Heart right ventricle (tissue), 16 donors: Measurements from ENCODE around the gene CCL24. TPM values are rescaled to one million over a fixed set of nuclear protein-coding genes. Genes with fewer than 3 reads are reported as not detected.
"Not testable (repeated sequence)": the region's sequence is repeated elsewhere in the genome, so short reads cannot be mapped to it uniquely, and the experiment has no call there.

Experiments used
- ATAC-seq, 8 donors: fragments of 200-7000 bp; cut with Tn5 transposase; one replicate each; pipeline ENCODE4 v1.9.1; 2020; ENCODE audit warnings: mild to moderate bottlenecking in 8 of 8, moderate library complexity in 8 of 8, moderate number of reproducible peaks in 1 of 8
- DNase-seq, 2 donors: peaks; one replicate each; pipeline ENCODE4 v3.0.0-alpha.2; 2020
- H3K27ac ChIP-seq, 10 donors: fragments of 200-600 bp; sonication (generic) in 2 of 10; one replicate each; pipeline versions ENCODE4 v1.5.0 to v1.8.0; 2020 to 2022; ENCODE audit warnings: mild to moderate bottlenecking in 3 of 10
- H3K27me3 ChIP-seq, 7 donors: fragments of 200-600 bp; one replicate each; pipeline ENCODE4 v1.8.0; 2021 to 2022; ENCODE audit warnings: mild to moderate bottlenecking in 2 of 7
- H3K36me3 ChIP-seq, 9 donors: fragments of 200-600 bp; sonication (generic) in 1 of 9; one replicate each; pipeline versions ENCODE4 v1.5.0 to v1.8.0; 2020 to 2022; ENCODE audit warnings: mild to moderate bottlenecking in 2 of 9
- H3K4me1 ChIP-seq, 9 donors: fragments of 200-600 bp; sonication (generic) in 1 of 9; one replicate each; pipeline versions ENCODE4 v1.5.0 to v1.8.0; 2020 to 2022; ENCODE audit warnings: mild to moderate bottlenecking in 4 of 9
- H3K4me3 ChIP-seq, 10 donors: fragments of 200-600 bp; sonication (generic) in 2 of 10; one replicate each; pipeline versions ENCODE4 v1.5.0 to v1.8.0; 2020 to 2022; ENCODE audit warnings: mild to moderate bottlenecking in 7 of 10, moderate library complexity in 2 of 10
- H3K9me3 ChIP-seq, 11 donors: fragments of 200-600 bp in 10 of 11; sonication (generic) in 2 of 11; one replicate each; pipeline versions ENCODE4 v1.5.0 to v1.8.0; 2013 to 2022; ENCODE audit warnings: mild to moderate bottlenecking in 2 of 11, control low read depth in 1 of 11, moderate library complexity in 1 of 11
- WGBS, 2 donors: extraction: QIAGEN DNeasy Blood & Tissue Kit; methylation state at CpG; one replicate each; pipeline ENCODE4 v1.1.7; 2013; ENCODE audit warnings: inconsistent platforms in 1 of 2; 5-methylcytosine and 5-hydroxymethylcytosine counted together
- intact Hi-C, 10 donors: fragments of 100-400 bp; cut with DNase I; formaldehyde crosslinking; loops; one replicate each; pipeline versions ENCODE4 v1.11.1 to v1.14.2; 2022
- polyA plus RNA-seq, 2 donors: library from polyadenylated mRNA; stranded (reverse); fragments of 200-250 nt; gene quantifications; one replicate each; pipeline ENCODE4 v1.2.3, GENCODE V29; 2013
- total RNA-seq, 10 donors: library from RNA; stranded (reverse); fragmentation: NEBNext Ultra II Directional in 3 of 10; extraction: Animal tissue kit (Norgen Biotek cat#: 25700) in 3 of 10; gene quantifications; one replicate each; pipeline versions ENCODE4 v1.2.1 to v1.2.4, GENCODE V29; 2021 to 2023
- TF ChIP-seq, protein P1 (sequence below), 9 donors: fragments of 200-600 bp; sonication (generic) in 2 of 9; IDR thresholded peaks; one replicate each; pipeline versions ENCODE4 v1.5.0 to v1.8.0; 2021 to 2022; ENCODE audit warnings: antibody characterized with exemption in 9 of 9, mild to moderate bottlenecking in 5 of 9, moderate library complexity in 1 of 9
- donor health status: Arrhythmogenic right ventricular cardiomyopathy.
- donor health status: ischemic (EF 13 %, LVEDD 7.1; RV severe dilation, severe dysfunction).
- donor health status: healthy with polysubstance abuse.
- donor health status: DM: no; HTN: yes; CAD: no.
- donor health status: DM: no; HTN: no; CAD: no.
- donor health status: ischemic (EF 25% LVEDD 6.9; RV normal size, moderate dysfunction).
- donor health status: ischemic (EF 25% LVEDD 5.7; RV mildly dilated, moderate dysfunction).
- donor health status: healthy.
- donor health status: DM: yes; HTN: yes; CAD: no.
- donor health status: Ischemic cardiomyopathy.
- donor health status: ischemic (EF 35%, LVEDD 5.7; RV mildly dilated, moderate dysfunction).
- donor health status: nonischemic (EF 11% LVEDD 7.7; RV severe dilation, severe dysfunction).
- donor health status: DM: yes; HTN: yes; CAD: no.
- donor health status: PGD.
- donor health status: ischemic (EF 29% LVEDD 5.4; RV normal size, mild dysfunction).
- donor health status: nonischemic (EF 23%, LVEDD 6.1; RV moderate dilation, normal function).

The CCL24 gene
- total and polyA plus RNA-seq, 12 donors, result 0.13 to 1.9 (median 0.64) TPM; not detected in 6

DNA sequence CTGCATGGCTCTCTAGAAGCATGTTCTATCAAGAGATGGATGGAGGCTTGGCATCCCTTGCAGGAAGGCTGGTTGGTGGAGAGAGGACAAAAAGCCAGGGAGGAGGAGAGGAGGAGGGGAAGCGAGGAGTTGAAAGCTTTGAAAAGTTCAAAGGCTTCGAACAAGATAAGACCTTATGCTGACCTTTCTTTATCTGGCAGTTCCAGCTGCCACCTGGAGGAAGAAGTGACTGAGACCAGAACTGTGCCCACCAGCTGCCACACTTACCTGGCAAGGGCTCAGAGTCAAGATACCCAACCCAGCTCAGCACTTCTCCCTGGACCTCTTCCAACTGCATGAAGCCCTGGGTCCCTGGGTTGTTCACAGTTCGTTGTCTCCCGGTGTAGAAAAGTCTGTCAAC, 14.8 kb downstream of the CCL24 start:
- 52 to 57% methylated on average over 4 of the region's 4 CpGs for whole genome bisulfite sequencing, 2 donors
- TF ChIP-seq, protein P1, sequence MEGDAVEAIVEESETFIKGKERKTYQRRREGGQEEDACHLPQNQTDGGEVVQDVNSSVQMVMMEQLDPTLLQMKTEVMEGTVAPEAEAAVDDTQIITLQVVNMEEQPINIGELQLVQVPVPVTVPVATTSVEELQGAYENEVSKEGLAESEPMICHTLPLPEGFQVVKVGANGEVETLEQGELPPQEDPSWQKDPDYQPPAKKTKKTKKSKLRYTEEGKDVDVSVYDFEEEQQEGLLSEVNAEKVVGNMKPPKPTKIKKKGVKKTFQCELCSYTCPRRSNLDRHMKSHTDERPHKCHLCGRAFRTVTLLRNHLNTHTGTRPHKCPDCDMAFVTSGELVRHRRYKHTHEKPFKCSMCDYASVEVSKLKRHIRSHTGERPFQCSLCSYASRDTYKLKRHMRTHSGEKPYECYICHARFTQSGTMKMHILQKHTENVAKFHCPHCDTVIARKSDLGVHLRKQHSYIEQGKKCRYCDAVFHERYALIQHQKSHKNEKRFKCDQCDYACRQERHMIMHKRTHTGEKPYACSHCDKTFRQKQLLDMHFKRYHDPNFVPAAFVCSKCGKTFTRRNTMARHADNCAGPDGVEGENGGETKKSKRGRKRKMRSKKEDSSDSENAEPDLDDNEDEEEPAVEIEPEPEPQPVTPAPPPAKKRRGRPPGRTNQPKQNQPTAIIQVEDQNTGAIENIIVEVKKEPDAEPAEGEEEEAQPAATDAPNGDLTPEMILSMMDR (IDR thresholded peaks at IDR 0.05), result no peak
- no peak for ATAC-seq

DNA sequence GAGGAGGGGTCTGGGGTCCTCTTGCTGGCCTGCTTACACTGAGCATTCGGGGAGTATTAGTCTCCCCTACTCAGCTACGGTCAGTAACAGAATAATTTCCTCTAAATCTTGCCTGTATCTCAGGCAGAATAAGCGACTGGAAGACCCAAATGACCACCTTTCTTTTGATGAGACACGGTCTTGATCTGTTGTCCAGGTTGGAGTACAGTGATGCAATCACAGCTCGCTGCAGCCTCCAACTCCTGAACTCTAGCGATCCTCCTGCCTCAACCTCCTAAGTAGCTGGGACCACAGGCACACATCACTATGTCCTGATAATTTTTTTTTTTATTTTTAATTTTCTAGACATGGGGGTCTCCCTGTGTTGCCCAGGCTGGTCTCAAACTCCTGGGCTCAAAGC, 17.2 kb downstream of the CCL24 start:
- H3K9me3 ChIP-seq, result no peaks in the 10 kb centered on the region
- ATAC-seq, result no peak
- peak overlapping the region in 2 of 10 donors; percentile 26 to 65 for H3K27ac ChIP-seq
- no peak overlapping the region for H3K4me3 ChIP-seq
- intact Hi-C loops, result loop anchor here in 1 of 10 donors (10.0 kb wide), 1 partner anchor 58 kb away; no protein-coding TSS in a partner anchor
- WGBS, 2 donors, result 88 to 93% methylated on average over 6 of the region's 6 CpGs
- H3K27me3 ChIP-seq, result no peaks in the 10 kb centered on the region
- TF ChIP-seq, protein P1 (IDR thresholded peaks at IDR 0.05), result no peak
- peaks cover 0 to 32% (median 9%) of the 10 kb centered on the region in 9 donors for H3K4me1 ChIP-seq
- no peaks in the 10 kb centered on the region for H3K36me3 ChIP-seq
- no peak for DNase-seq

More for the DNA sequence above, 14.8 kb downstream of the CCL24 start:
- no peak overlapping the region for H3K27ac ChIP-seq
- intact Hi-C loops, result loop anchor here in 1 of 10 donors (10.0 kb wide), 1 partner anchor 56 kb away; no protein-coding TSS in a partner anchor
- H3K9me3 ChIP-seq, result no peaks in the 10 kb centered on the region
- DNase-seq, result no peak
- H3K4me3 ChIP-seq, result no peak overlapping the region
- peaks cover 0 to 26% (median 9%) of the 10 kb centered on the region in 9 donors for H3K4me1 ChIP-seq
- peaks cover 0 to 6% (median 0%) of the 10 kb centered on the region in 7 donors for H3K27me3 ChIP-seq
- no peaks in the 10 kb centered on the region for H3K36me3 ChIP-seq

DNA sequence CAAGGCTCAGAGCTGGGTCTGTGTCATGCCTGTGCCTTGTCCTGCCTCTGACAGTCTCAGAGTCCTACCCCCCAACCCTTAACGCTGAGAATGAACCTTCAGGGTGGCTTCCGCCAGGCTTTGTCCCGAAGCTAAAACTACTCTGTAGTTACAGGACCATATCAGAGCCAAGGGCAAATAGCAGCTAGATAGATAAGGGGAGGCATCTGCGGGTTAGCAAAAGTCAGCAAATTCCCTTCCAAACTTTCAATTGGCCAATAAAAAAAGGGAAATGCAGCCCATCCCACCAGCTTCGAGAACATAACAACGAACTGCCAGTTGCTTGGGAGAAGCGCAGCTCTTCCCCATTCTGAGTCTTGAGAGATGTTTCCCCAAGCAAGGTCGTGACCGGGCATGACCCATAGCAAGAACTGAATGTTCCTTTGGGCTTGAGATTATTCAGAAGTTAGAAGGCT, 17.7 kb downstream of the CCL24 start:
- TF ChIP-seq, protein P1 (IDR thresholded peaks at IDR 0.05), result no peak
- 25 to 34% methylated on average over 9 of the region's 9 CpGs for WGBS, 2 donors
- Histone ChIP-seq H3K4me1 (peaks cover 3 to 37% (median 9%) of the 10 kb centered on the region in 9 donors), H3K9me3 (no peaks in the 10 kb centered on the region), H3K36me3 (no peaks in the 10 kb centered on the region), H3K27ac (peak overlapping the region in 6 of 10 donors; percentile 4 to 65 (median 40)), H3K27me3 (no peaks in the 10 kb centered on the region), H3K4me3 (no peak overlapping the region)
- ATAC-seq (peak in 7 of 8 donors; percentile 47 to 81 (median 63)), DNase-seq (peak; percentile 42 to 53)
- intact Hi-C loops, result loop anchor here in 1 of 10 donors (10.0 kb wide), 1 partner anchor 59 kb away; no protein-coding TSS in a partner anchor

DNA sequence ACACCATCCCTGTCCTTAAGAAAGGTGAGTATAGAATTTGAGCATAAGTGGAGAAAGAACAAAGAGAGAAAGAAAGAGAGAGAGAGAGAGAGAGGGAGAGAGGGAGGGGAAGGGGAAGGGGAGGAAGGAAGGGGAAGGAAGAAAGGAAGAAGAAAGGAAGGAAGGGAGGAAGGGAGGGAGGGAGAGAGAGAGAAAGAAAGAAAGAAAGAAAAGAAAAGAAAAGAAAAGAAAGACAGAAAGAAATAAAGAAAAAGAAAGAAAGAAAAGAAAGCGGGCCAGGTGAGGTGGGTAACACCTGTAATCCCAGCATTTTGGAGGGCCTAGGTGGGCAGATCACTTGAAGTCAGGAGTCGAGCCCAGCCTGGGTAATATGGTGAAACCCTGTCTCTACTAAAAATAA, 19.9 kb downstream of the CCL24 start:
- Histone ChIP-seq H3K4me3 (no peak overlapping the region), H3K36me3 (no peaks in the 10 kb centered on the region), H3K9me3 (no peaks in the 10 kb centered on the region), H3K4me1 (peaks cover 3 to 37% (median 9%) of the 10 kb centered on the region in 9 donors), H3K27ac (no peak overlapping the region), H3K27me3 (no peaks in the 10 kb centered on the region)
- TF ChIP-seq, protein P1 (IDR thresholded peaks at IDR 0.05), result no peak
- DNase-seq, result no peak
- 92 to 96% methylated on average over 2 of the region's 2 CpGs for WGBS, 2 donors
- intact Hi-C loops, result loop anchor here in 1 of 10 donors (10.0 kb wide), 1 partner anchor 61 kb away; no protein-coding TSS in a partner anchor
- no peak for ATAC-seq

DNA sequence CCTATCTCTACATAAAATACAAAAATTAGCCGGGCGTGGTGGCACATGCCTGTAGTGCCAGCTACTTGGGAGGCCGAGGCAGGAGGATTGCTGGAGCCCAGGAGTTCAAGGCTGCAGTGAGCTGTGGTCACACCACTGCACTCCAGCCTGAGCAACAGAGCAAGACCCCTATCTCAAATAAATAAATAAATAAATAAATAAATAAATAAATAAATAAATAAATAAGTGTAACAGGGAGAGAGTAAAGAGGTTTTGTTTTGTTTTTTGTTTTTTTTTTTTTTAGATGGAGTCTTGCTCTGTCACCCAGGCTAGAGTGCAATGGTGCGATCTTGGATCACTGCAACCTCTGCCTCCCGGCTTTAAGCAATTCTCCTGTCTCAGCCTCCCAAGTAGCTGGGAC, 21.0 kb downstream of the CCL24 start:
- H3K27me3 ChIP-seq, H3K9me3 ChIP-seq, H3K27ac ChIP-seq, H3K36me3 ChIP-seq, H3K4me3 ChIP-seq, ATAC-seq, DNase-seq: not testable (repeated sequence)
- peaks cover 3 to 37% (median 9%) of the 10 kb centered on the region in 9 donors for H3K4me1 ChIP-seq
- intact Hi-C loops, result loop anchor here in 1 of 10 donors (10.0 kb wide), 1 partner anchor 62 kb away; no protein-coding TSS in a partner anchor
- 94 to 100% methylated on average over 5 of the region's 5 CpGs for WGBS, 2 donors
